Measurements from ENCODE around the gene EID2B. TPM values are rescaled to one million over a fixed set of nuclear protein-coding genes. Genes with fewer than 3 reads are reported as not detected.

The EID2B gene
- total RNA-seq, 4 donors from 2014 or later = 0.48 to 3.6 (median 0.79) TPM; not detected in 1

DNA sequence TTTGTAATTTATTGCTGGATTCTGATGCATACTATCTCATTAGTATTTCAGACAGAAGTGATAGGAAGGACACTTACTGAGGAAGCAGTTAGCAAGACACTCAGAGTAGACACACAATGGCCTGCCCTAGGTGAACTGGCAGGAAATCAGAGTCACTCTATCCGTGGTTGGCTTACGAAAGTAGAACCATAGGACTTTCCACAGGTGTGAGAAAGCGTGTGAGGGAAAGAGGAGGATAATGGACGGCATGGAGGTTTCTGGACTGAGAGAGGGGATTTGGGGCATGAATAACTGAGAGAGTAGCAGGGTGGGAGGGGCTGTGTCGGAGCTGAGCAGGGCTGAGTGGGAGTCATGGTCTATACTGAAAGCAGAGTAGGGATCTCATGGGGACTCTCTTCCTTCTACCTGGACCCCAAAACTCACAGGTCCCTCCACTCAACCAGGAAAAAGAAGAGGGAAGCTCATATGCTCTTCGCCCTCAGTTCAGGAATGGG lies 26.0 kb upstream of the EID2B start:
- peaks cover 0 to 9% (median 0%) of the 10 kb centered on the region in 3 donors for H3K4me1 ChIP-seq
- no peak overlapping the region for H3K27ac ChIP-seq
- WGBS, 2 donors = 57 to 70% methylated on average over 6 of the region's 6 CpGs
- no peaks in the 10 kb centered on the region for H3K9me3 ChIP-seq
- TF ChIP-seq POLR2A (IDR thresholded peaks at IDR 0.05) = no peak
- TF ChIP-seq, protein P1, sequence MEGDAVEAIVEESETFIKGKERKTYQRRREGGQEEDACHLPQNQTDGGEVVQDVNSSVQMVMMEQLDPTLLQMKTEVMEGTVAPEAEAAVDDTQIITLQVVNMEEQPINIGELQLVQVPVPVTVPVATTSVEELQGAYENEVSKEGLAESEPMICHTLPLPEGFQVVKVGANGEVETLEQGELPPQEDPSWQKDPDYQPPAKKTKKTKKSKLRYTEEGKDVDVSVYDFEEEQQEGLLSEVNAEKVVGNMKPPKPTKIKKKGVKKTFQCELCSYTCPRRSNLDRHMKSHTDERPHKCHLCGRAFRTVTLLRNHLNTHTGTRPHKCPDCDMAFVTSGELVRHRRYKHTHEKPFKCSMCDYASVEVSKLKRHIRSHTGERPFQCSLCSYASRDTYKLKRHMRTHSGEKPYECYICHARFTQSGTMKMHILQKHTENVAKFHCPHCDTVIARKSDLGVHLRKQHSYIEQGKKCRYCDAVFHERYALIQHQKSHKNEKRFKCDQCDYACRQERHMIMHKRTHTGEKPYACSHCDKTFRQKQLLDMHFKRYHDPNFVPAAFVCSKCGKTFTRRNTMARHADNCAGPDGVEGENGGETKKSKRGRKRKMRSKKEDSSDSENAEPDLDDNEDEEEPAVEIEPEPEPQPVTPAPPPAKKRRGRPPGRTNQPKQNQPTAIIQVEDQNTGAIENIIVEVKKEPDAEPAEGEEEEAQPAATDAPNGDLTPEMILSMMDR (IDR thresholded peaks at IDR 0.05) = no peak
- no peaks in the 10 kb centered on the region for H3K36me3 ChIP-seq
- no peak for DNase-seq
- no peak overlapping the region for H3K4me3 ChIP-seq
- peaks cover 0 to 4% (median 0%) of the 10 kb centered on the region in 4 donors for H3K27me3 ChIP-seq
- intact Hi-C loops (cut with DNase I) = no loop called here

DNA sequence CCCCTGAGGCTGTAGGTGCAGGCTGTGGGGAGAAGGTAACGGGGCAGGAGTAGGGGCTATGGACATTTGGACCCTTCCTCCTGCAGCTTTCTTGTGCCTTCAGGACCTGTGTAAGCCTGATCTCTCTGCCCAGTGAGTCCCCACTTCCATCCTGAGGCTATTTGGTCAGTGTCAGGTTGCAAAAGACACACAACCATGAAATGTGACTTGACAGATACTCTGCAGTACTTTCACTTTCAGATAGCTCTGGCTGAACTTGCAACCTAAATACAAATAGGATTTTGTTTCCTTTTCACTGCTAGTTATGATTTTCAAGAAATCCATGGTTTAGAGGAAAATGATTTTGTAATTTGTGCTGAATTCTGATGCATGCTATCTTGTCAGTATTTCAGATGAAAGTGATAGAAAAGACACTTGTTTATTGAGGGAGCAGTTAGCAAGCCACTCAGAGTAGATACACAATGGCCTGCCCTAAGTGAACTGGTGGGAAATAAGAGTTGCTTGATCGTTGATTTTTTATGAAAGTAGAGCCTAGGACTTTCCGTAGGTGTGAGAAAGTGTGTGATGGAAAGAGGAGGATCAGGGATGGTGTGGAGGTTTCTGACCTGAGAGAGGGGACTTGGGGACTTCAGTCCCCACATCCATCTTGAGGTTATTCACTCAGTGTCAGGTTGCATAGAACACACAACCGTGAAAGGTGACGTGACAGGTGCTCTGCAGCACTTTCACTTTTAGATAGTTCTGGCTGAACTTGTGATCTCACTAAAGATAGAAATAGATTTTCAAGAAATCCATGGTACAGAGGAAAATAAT lies 25.4 kb upstream of the EID2B start:
- TF ChIP-seq POLR2A (IDR thresholded peaks at IDR 0.05) = no peak
- TF ChIP-seq, protein P1 (IDR thresholded peaks at IDR 0.05) = no peak
- intact Hi-C loops (cut with DNase I) = no loop called here
- H3K4me3 ChIP-seq = no peak overlapping the region
- peaks cover 0 to 8% (median 0%) of the 10 kb centered on the region in 3 donors for H3K4me1 ChIP-seq
- H3K36me3 ChIP-seq = no peaks in the 10 kb centered on the region
- no peaks in the 10 kb centered on the region for H3K9me3 ChIP-seq
- peaks cover 0 to 9% (median 0%) of the 10 kb centered on the region in 4 donors for H3K27me3 ChIP-seq
- 33 to 45% methylated on average over 5 of the region's 5 CpGs for WGBS, 2 donors
- DNase-seq = no peak
- H3K27ac ChIP-seq = no peak overlapping the region

DNA sequence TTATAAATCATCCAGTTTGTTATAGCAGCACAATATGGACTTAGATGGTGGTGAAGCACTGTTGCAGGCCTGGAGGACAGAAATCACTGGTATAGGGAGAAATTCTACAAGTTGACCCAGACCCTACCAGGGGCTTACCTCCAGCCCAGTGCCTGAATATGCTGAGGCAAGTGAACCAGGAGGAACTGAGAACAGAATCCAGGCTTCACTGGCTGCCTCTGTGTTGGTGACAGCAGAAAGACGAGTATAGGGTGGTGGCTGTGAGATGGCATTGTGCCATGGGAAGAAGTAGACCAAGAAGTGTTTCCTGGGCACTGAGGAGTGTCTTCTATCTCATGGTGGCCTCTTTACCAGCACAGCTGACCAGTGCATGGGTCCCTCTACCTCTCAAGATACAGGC lies 23.2 kb upstream of the EID2B start:
- 36 to 50% methylated on average over 1 of the region's 1 CpG for WGBS, 2 donors
- Histone ChIP-seq H3K27me3 (peaks cover 0 to 8% (median 0%) of the 10 kb centered on the region in 4 donors), H3K4me3 (no peak overlapping the region), H3K27ac (no peak overlapping the region), H3K9me3 (no peaks in the 10 kb centered on the region), H3K4me1 (peaks cover 0 to 8% (median 0%) of the 10 kb centered on the region in 3 donors), H3K36me3 (no peaks in the 10 kb centered on the region)
- no peak for TF ChIP-seq POLR2A (IDR thresholded peaks at IDR 0.05)
- TF ChIP-seq, protein P1 (IDR thresholded peaks at IDR 0.05) = no peak
- intact Hi-C loops (cut with DNase I) = no loop called here
- no peak for DNase-seq

DNA sequence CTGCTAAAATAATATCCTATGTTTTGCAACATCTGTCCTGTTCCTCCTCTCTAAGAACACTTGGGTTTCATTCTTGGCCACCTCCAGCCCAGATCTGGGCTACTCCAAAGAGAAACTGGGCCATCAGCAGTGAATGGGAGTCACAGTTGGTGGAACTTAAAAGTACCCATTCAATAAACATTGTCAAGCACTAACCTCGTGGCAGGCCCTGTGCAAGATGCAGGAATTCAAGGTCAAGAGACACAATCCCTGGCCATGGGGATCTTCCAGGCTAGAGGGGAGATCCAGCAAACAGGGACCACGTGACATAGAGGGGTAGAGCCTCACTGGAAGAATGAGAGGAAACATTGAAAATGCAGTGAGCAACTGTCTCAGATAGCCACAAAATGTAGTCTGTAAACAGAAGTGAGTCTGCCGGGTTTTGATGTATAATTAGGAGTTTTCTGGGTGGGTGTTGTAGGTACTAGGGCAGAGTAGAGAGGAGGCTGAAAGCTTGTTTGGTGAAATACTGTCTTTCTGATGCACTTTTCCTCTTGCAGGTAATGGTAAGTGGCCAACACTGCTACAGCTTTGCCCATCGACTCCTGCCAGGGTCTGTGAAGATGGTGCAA lies 22.2 kb upstream of the EID2B start:
- Histone ChIP-seq H3K9me3 (no peaks in the 10 kb centered on the region), H3K4me1 (peaks cover 0 to 8% (median 0%) of the 10 kb centered on the region in 3 donors), H3K27ac (no peak overlapping the region), H3K4me3 (no peak overlapping the region), H3K27me3 (peaks cover 0 to 8% (median 0%) of the 10 kb centered on the region in 4 donors), H3K36me3 (no peaks in the 10 kb centered on the region)
- WGBS, 2 donors = 60 to 65% methylated on average over 4 of the region's 4 CpGs
- intact Hi-C loops (cut with DNase I) = loop anchor here (5.0 kb wide), 1 partner anchor 117 kb away; no protein-coding TSS in a partner anchor
- no peak for TF ChIP-seq POLR2A (IDR thresholded peaks at IDR 0.05)
- TF ChIP-seq, protein P1 (IDR thresholded peaks at IDR 0.05) = no peak
- no peak for DNase-seq
